ACC112 (cell line): ENCODE measurements around the gene DUSP19.

ENCODE experiments used
- H2AFZ ChIP-seq: fragments of 200-600 bp; sonication (generic); one replicate; pipeline ENCODE4 v1.6.0; 2017; ENCODE audit warnings: antibody characterized with exemption, low read length; ENCODE audit not compliant: unreplicated experiment
- H3K27ac ChIP-seq: fragments of 200-600 bp; sonication (generic); 2 replicates; pipeline ENCODE4 v1.5.1; 2014; ENCODE audit warnings: low read depth, mild to moderate bottlenecking, antibody characterized with exemption, low read length, moderate library complexity
- H3K27me3 ChIP-seq: fragments of 200-600 bp; sonication (generic); 2 replicates; pipeline ENCODE4 v1.6.1; 2014; ENCODE audit warnings: mild to moderate bottlenecking, antibody characterized with exemption, low read length, moderate library complexity, mixed read lengths; ENCODE audit not compliant: insufficient read depth
- H3K36me3 ChIP-seq: fragments of 200-600 bp; sonication (generic); 2 replicates; pipeline ENCODE4 v1.6.1; 2016; ENCODE audit warnings: mild to moderate bottlenecking, antibody characterized with exemption, low read length, moderate library complexity, mixed read lengths; ENCODE audit not compliant: insufficient read depth
- H3K4me1 ChIP-seq: fragments of 200-600 bp; sonication (generic); one replicate; pipeline ENCODE4 v1.6.1; 2016; ENCODE audit warnings: low read length, mixed read lengths; ENCODE audit not compliant: insufficient read depth, unreplicated experiment, control insufficient read depth
- H3K4me3 ChIP-seq: fragments of 200-600 bp; sonication (generic); 2 replicates; pipeline ENCODE4 v1.5.1; 2014; ENCODE audit warnings: mild to moderate bottlenecking, low read depth, low read length
- H3K79me2 ChIP-seq: fragments of 200-600 bp; sonication (generic); one replicate; pipeline ENCODE4 v1.6.0; 2016; ENCODE audit warnings: low read length; ENCODE audit not compliant: control insufficient read depth, unreplicated experiment, insufficient read depth

Gene DUSP19

GRCh38 chr2:183093857-183094657, 15.5 kb downstream of the DUSP19 start:
- no peak overlapping the region for H3K27ac ChIP-seq
- H3K36me3 ChIP-seq: no peaks in the 10 kb centered on the region
- peak overlapping the region; percentile 38 for H3K4me3 ChIP-seq
- no peaks in the 10 kb centered on the region for H3K79me2 ChIP-seq
- peak overlapping the region; percentile 48 for H2AFZ ChIP-seq
- H3K27me3 ChIP-seq: no peaks in the 10 kb centered on the region
- peaks cover 20% of the 10 kb centered on the region for H3K4me1 ChIP-seq

- no peak overlapping the region for H3K27ac ChIP-seq
- no peaks in the 10 kb centered on the region for H3K36me3 ChIP-seq
- H3K27me3 ChIP-seq: no peaks in the 10 kb centered on the region
- H3K79me2 ChIP-seq: no peaks in the 10 kb centered on the region
- peak overlapping the region; percentile 7 for H2AFZ ChIP-seq
- H3K4me3 ChIP-seq: no peak overlapping the region
- peaks cover 18% of the 10 kb centered on the region for H3K4me1 ChIP-seq
These were observed 27.0 kb downstream of the DUSP19 start for GRCh38 chr2:183105402-183106134.

GRCh38 chr2:183112577-183112976, 34.0 kb downstream of the DUSP19 start:
- Histone ChIP-seq H3K4me1 (no peaks in the 10 kb centered on the region), H3K27ac (no peak overlapping the region), H3K79me2 (no peaks in the 10 kb centered on the region), H3K27me3 (no peaks in the 10 kb centered on the region), H3K36me3 (no peaks in the 10 kb centered on the region), H3K4me3 (no peak overlapping the region), H2AFZ (no peak overlapping the region)

GRCh38 chr2:183113630-183114029, 35.1 kb downstream of the DUSP19 start:
- no peaks in the 10 kb centered on the region for H3K36me3 ChIP-seq
- H3K27ac ChIP-seq: no peak overlapping the region
- H2AFZ ChIP-seq: no peak overlapping the region
- H3K4me1 ChIP-seq: no peaks in the 10 kb centered on the region
- no peaks in the 10 kb centered on the region for H3K79me2 ChIP-seq
- H3K4me3 ChIP-seq: no peak overlapping the region
- H3K27me3 ChIP-seq: no peaks in the 10 kb centered on the region

GRCh38 chr2:183117226-183117625, 38.7 kb downstream of the DUSP19 start:
- no peak overlapping the region for H2AFZ ChIP-seq
- H3K4me1 ChIP-seq: no peaks in the 10 kb centered on the region
- H3K27ac ChIP-seq: no peak overlapping the region
- no peaks in the 10 kb centered on the region for H3K36me3 ChIP-seq
- no peak overlapping the region for H3K4me3 ChIP-seq
- H3K79me2 ChIP-seq: no peaks in the 10 kb centered on the region
- H3K27me3 ChIP-seq: no peaks in the 10 kb centered on the region

GRCh38 chr2:183123117-183123958, 44.8 kb downstream of the DUSP19 start:
- no peaks in the 10 kb centered on the region for H3K27me3 ChIP-seq
- peaks cover 16% of the 10 kb centered on the region for H3K4me1 ChIP-seq
- peak overlapping the region; percentile 80; the same call in 1 of the 2 replicates for H3K27ac ChIP-seq
- H2AFZ ChIP-seq: peak overlapping the region; percentile 99
- H3K79me2 ChIP-seq: peaks cover 37% of the 10 kb centered on the region
- H3K36me3 ChIP-seq: no peaks in the 10 kb centered on the region
- peak overlapping the region; percentile 99 for H3K4me3 ChIP-seq

GRCh38 chr2:183123959-183124221, 45.3 kb downstream of the DUSP19 start:
- Histone ChIP-seq H3K27me3 (no peaks in the 10 kb centered on the region), H3K4me1 (peaks cover 16% of the 10 kb centered on the region), H3K36me3 (no peaks in the 10 kb centered on the region), H3K79me2 (peaks cover 42% of the 10 kb centered on the region), H3K27ac (peak overlapping the region; percentile 80), H3K4me3 (peak overlapping the region; percentile 99), H2AFZ (peak overlapping the region; percentile 99)

GRCh38 chr2:183124222-183124956, 45.8 kb downstream of the DUSP19 start, which contains the start of gene NUP35:
TSS of gene NUP35 (plus strand) at chr2:183124443. CDS start at chr2:183124458, 15 bp downstream.
- H3K4me3 ChIP-seq: peak within 1 kb of the TSS; percentile 99
- peak within 1 kb of the TSS; percentile 80 for H3K27ac ChIP-seq
- peak within 1 kb of the TSS; percentile 99 for H2AFZ ChIP-seq
- H3K36me3 ChIP-seq: no peaks in the 10 kb centered on the region; the same call in 1 of the 2 replicates
- peaks cover 46% of the 10 kb centered on the region for H3K79me2 ChIP-seq
- no peaks in the 10 kb centered on the region for H3K27me3 ChIP-seq
- H3K4me1 ChIP-seq: peaks cover 16% of the 10 kb centered on the region

GRCh38 chr2:183124957-183125255, 46.4 kb downstream of the DUSP19 start:
- H3K27ac ChIP-seq: peak overlapping the region; percentile 80
- no peaks in the 10 kb centered on the region; the same call in 1 of the 2 replicates for H3K36me3 ChIP-seq
- H3K4me1 ChIP-seq: peaks cover 16% of the 10 kb centered on the region
- H2AFZ ChIP-seq: peak overlapping the region; percentile 98
- H3K79me2 ChIP-seq: peaks cover 50% of the 10 kb centered on the region
- H3K4me3 ChIP-seq: peak overlapping the region; percentile 99
- H3K27me3 ChIP-seq: no peaks in the 10 kb centered on the region
